K562 (cell line): Measurements from ENCODE around the gene TSR3. TPM values are rescaled to one million over a fixed set of nuclear protein-coding genes. Genes with fewer than 3 reads are reported as not detected.

Source experiments
- ATAC-seq: fragments of 200-7000 bp; cut with Tn5 transposase; 3 replicates; pipeline ENCODE4 v1.9.1; 2020; ENCODE audit warnings: moderate library complexity
- BruUV-seq: library from RNA; stranded (reverse); fragments of 400-500 nt; replicated peaks from 2 replicates; lab custom pipeline; 2021; lab: Mats Ljungman, UMichigan
- CTCF ChIA-PET: fragments of 300-600 bp; formaldehyde crosslinking; extraction: SDS; loops from one replicate; lab custom pipeline; 2021; ENCODE audit warnings: low intra/inter-chr PET ratio; lab: Yijun Ruan, JAX
- POLR2A ChIA-PET: fragments of 300-600, 350-650 bp; sonication (Branson Sonifier 250); formaldehyde crosslinking; extraction: SDS; loops from one replicate; lab custom pipeline; 2021; ENCODE audit warnings: antibody characterized with exemption, inconsistent platforms; lab: Yijun Ruan, JAX
- DNase-seq, 4 experiments: peaks; one replicate each; pipeline versions ENCODE4 v3.0.0 to v3.0.0-alpha.2; 2011 to 2018; ENCODE audit warnings: low spot score in 3 of 4, mixed read lengths in 3 of 4; ENCODE audit errors: extremely low read depth in 1 of 4
- FAIRE-seq: peaks from 2 replicates; lab custom pipeline; 2011; peaks lifted over from hg19 to GRCh38; lab: Jason Lieb, UNC
- H2AFZ ChIP-seq: 2 replicates; pipeline ENCODE4 v1.6.0; 2011; ENCODE audit warnings: low read depth, low read length, control low read depth, inconsistent platforms
- H3K27ac ChIP-seq: fragments of 200-600 bp; 3 replicates; pipeline ENCODE4 v1.8.0; 2011; ENCODE audit warnings: low read depth, mild to moderate bottlenecking, control low read depth, inconsistent platforms, low read length, moderate library complexity, mixed read lengths; ENCODE audit errors: extremely low read depth
- H3K27me3 ChIP-seq, 2 experiments: fragments of 300-600 bp in 1 of 2; 2 replicates in 1 of 2; 3 replicates in 1 of 2; pipeline versions ENCODE4 v1.6.0 to v1.8.0; 2011; ENCODE audit warnings: inconsistent platforms in 2 of 2, low read length in 2 of 2, mild to moderate bottlenecking in 1 of 2, mixed read lengths in 1 of 2, moderate library complexity in 1 of 2; ENCODE audit not compliant: control insufficient read depth in 2 of 2, insufficient read depth in 2 of 2
- H3K36me3 ChIP-seq: fragments of 300-600 bp; 3 replicates; pipeline ENCODE4 v1.8.0; 2011; ENCODE audit warnings: mild to moderate bottlenecking, low read length, inconsistent platforms; ENCODE audit not compliant: control insufficient read depth, insufficient read depth
- H3K4me1 ChIP-seq, 2 experiments: fragments of 200-600 bp in 1 of 2; replicated peaks in 1 of 2; 2 replicates in 1 of 2; 3 replicates in 1 of 2; pipeline versions ENCODE4 v1.5.1 to v1.8.0; 2011; ENCODE audit warnings: inconsistent platforms in 2 of 2, low read length in 2 of 2, mild to moderate bottlenecking in 1 of 2, mixed read lengths in 1 of 2, moderate library complexity in 1 of 2; ENCODE audit not compliant: control insufficient read depth in 2 of 2, insufficient read depth in 2 of 2
- H3K4me2 ChIP-seq: 2 replicates; pipeline ENCODE4 v1.6.1; 2011; ENCODE audit warnings: low read length, control low read depth, inconsistent platforms, mixed read lengths; ENCODE audit not compliant: insufficient read depth
- H3K4me3 ChIP-seq: fragments of 200-600 bp; sonication (generic), shearing (Covaris generic); 2 replicates; pipeline ENCODE4 v1.5.1; 2016; ENCODE audit warnings: control low read depth, inconsistent platforms
- H3K79me2 ChIP-seq: fragments of 200-600 bp; 3 replicates; pipeline ENCODE4 v1.8.0; 2011; ENCODE audit warnings: low read length, inconsistent platforms; ENCODE audit not compliant: control insufficient read depth, insufficient read depth
- H3K9ac ChIP-seq, 2 experiments: 2 replicates each; pipeline versions ENCODE4 v1.6.0 to v1.6.1; 2011; ENCODE audit warnings: low read depth in 2 of 2, low read length in 2 of 2, control low read depth in 1 of 2, inconsistent platforms in 1 of 2, mild to moderate bottlenecking in 1 of 2, mixed read lengths in 1 of 2; ENCODE audit not compliant: insufficient read depth in 1 of 2
- H3K9me1 ChIP-seq: one replicate; pipeline ENCODE4 v1.6.0; 2011; ENCODE audit warnings: inconsistent platforms, mild to moderate bottlenecking, low read length, moderate library complexity; ENCODE audit not compliant: control insufficient read depth, insufficient read depth
- H3K9me3 ChIP-seq: replicated peaks from 2 replicates; pipeline ENCODE4 v1.5.1; 2011; ENCODE audit warnings: low read depth, low read length, inconsistent platforms; ENCODE audit not compliant: control insufficient read depth, insufficient read depth
- H4K20me1 ChIP-seq: replicated peaks from 2 replicates; pipeline ENCODE4 v1.6.1; 2011; ENCODE audit warnings: low read length, inconsistent platforms, mixed read lengths; ENCODE audit not compliant: control insufficient read depth, insufficient read depth
- GABPA ChIP-seq: fragments of 200-800 bp; sonication (Bioruptor generic); conservative IDR thresholded peaks from 2 replicates; pipeline ENCODE4 v1.6.1; 2016; ENCODE audit warnings: low read depth, missing genetic modification characterization, missing compliant biosample characterization
- NFIC ChIP-seq: fragments of 450-650 bp; IDR thresholded peaks from 2 replicates; pipeline ENCODE4 v1.6.1; 2017; ENCODE audit warnings: mild to moderate bottlenecking, inconsistent platforms
- ZKSCAN1 ChIP-seq: fragments of 150-350 bp; IDR thresholded peaks from 2 replicates; pipeline ENCODE4 v1.6.1; 2016; ENCODE audit warnings: low read depth, low read length
- ZNF197 ChIP-seq: fragments of 200-800 bp; sonication (Bioruptor generic); IDR thresholded peaks from 2 replicates; pipeline ENCODE4 v1.6.1; 2016; ENCODE audit warnings: low read depth, missing genetic modification characterization, missing compliant biosample characterization
- WGBS: fragments of 100-300 bp; shearing (Covaris generic); methylation state at CpG from one replicate; pipeline ENCODE4 v1.1.6; 2016; ENCODE audit warnings: low coverage, mixed read lengths; ENCODE audit not compliant: insufficient coverage; ENCODE audit errors: missing lambda C conversion rate; 5-methylcytosine and 5-hydroxymethylcytosine counted together
- in situ Hi-C: fragments of 300-500 bp; cut with MboI; formaldehyde crosslinking; loops from 4 replicates; pipeline ENCODE4 v1.15.0; 2018; ENCODE audit warnings: inconsistent platforms, mixed read lengths
- intact Hi-C: fragments of 100-400 bp; cut with micrococcal nuclease; formaldehyde crosslinking; loops from 2 replicates; pipeline ENCODE4 v1.14.2; 2022
- polyA plus RNA-seq, 8 experiments: library from polyadenylated mRNA; depleted of rRNA in 4 of 8; stranded (reverse) in 5 of 8; unstranded in 3 of 8; fragments of >200 nt; fragmentation: Nextera tagmentation in 2 of 8; fragmentation: Illumina TruSeq in 1 of 8; extraction: Ambion mirVana in 2 of 8; extraction: Trizol in 1 of 8; gene quantifications; 2 replicates each; pipeline versions ENCODE4 v1.2.1 to v1.2.3, GENCODE V29; 2011 to 2014; ENCODE audit warnings: inconsistent platforms in 1 of 8, missing spikeins in 1 of 8
- total RNA-seq, 7 experiments: library from RNA; depleted of rRNA in 6 of 7; stranded (reverse); fragments of >200 nt in 6 of 7; fragmentation: Illumina TruSeq in 2 of 7; extraction: Trizol in 2 of 7; gene quantifications; 2 replicates each; pipeline versions ENCODE4 v1.2.1 to v1.2.3, GENCODE V29; 2011 to 2021; ENCODE audit warnings: low replicate concordance in 1 of 7

TSR3 gene
- total and polyA plus RNA-seq, 9 of the 15 experiments (the other 6 are each of a cell fraction or from before 2014, with no cell fraction given): 1.5 to 74.8 (median 16.5) TPM

- H3K36me3 ChIP-seq: no peaks in the 10 kb centered on the region
- intact Hi-C loops: no loop called here
- in situ Hi-C loops: no loop called here
- no peak overlapping the region for H3K4me3 ChIP-seq
- no peak overlapping the region for H3K9ac ChIP-seq
- H3K4me1 ChIP-seq: peaks cover 6 to 90% of the 10 kb centered on the region in 2 experiments
- H3K79me2 ChIP-seq: no peaks in the 10 kb centered on the region
- H4K20me1 ChIP-seq: 0 out of 2 replicates have a peak, but pooled peaks cover 14% of the 10 kb centered on the region
- H3K9me3 ChIP-seq: no peaks in the 10 kb centered on the region
- WGBS: 14% methylated on average over 16 of the region's 31 CpGs
- H2AFZ ChIP-seq: no peak overlapping the region
- DNase-seq (no peak), FAIRE-seq (no peak), ATAC-seq (no peak)
- CTCF ChIA-PET: no interaction called here
- H3K27me3 ChIP-seq: peaks cover 6 to 19% of the 10 kb centered on the region in 2 experiments; a peak in 3 of 5 replicates
- POLR2A ChIA-PET: no interaction called here
- BruUV-seq: no TSS peak
- H3K27ac ChIP-seq: no peak overlapping the region
- TF ChIP-seq NFIC: 0 out of 2 replicates have a peak, but pooled peaks have one; percentile 13
- TF ChIP-seq ZNF197 (CRISPR knock-in tag): no peak
- TF ChIP-seq GABPA (tag): no peak
- peak; percentile 78 for TF ChIP-seq ZKSCAN1
- H3K4me2 ChIP-seq: no peak overlapping the region
- no peaks in the 10 kb centered on the region for H3K9me1 ChIP-seq
Measured at GRCh38 chr16:1338855-1339675, 12.6 kb downstream of the TSR3 start.
